Endothelial cell of umbilical vein (primary cell): ENCODE data around the gene ITGA7. TPM values are rescaled to one million over a fixed set of nuclear protein-coding genes. Genes with fewer than 3 reads are reported as not detected.

ENCODE experiments used
- BruUV-seq: library from RNA; stranded (reverse); fragments of 400-500 nt; replicated peaks from 2 replicates; lab custom pipeline; 2021; lab: Mats Ljungman, UMichigan
- CTCF ChIA-PET: fragments of 300-600, 350-600 bp; sonication (Branson Sonifier 250); formaldehyde crosslinking; loops from one replicate; lab custom pipeline; 2021; ENCODE audit warnings: antibody characterized with exemption, inconsistent platforms; lab: Charles Lee
- POLR2A ChIA-PET: fragments of 300-600, 350-600 bp; sonication (Branson Sonifier 250); formaldehyde crosslinking; loops from one replicate; lab custom pipeline; 2021; ENCODE audit warnings: antibody characterized with exemption, inconsistent platforms; lab: Charles Lee
- DNase-seq: peaks from one replicate; pipeline ENCODE4 v3.0.0-alpha.2; 2011; ENCODE audit warnings: low read depth, low spot score
- FAIRE-seq: peaks from 2 replicates; lab custom pipeline; 2011; peaks lifted over from hg19 to GRCh38; lab: Jason Lieb, UNC
- H2AFZ ChIP-seq: 2 replicates; pipeline ENCODE4 v1.6.0; 2012; ENCODE audit warnings: low read depth, low read length, control low read depth, inconsistent platforms
- H3K27ac ChIP-seq: 2 replicates; pipeline ENCODE4 v1.5.1; 2011; ENCODE audit warnings: low read depth, mild to moderate bottlenecking, control low read depth, low read length, moderate library complexity; ENCODE audit not compliant: insufficient read depth
- H3K27me3 ChIP-seq, 2 experiments: 2 replicates each; pipeline versions ENCODE4 v1.6.0 to v1.6.1; 2011; ENCODE audit warnings: low read length in 2 of 2, mixed read lengths in 1 of 2; ENCODE audit not compliant: control insufficient read depth in 2 of 2, insufficient read depth in 2 of 2
- H3K36me3 ChIP-seq, 2 experiments: 2 replicates in 1 of 2; 3 replicates in 1 of 2; pipeline ENCODE4 v1.5.1; 2011; ENCODE audit warnings: low read length in 2 of 2, mild to moderate bottlenecking in 1 of 2, moderate library complexity in 1 of 2; ENCODE audit not compliant: control insufficient read depth in 2 of 2, insufficient read depth in 2 of 2; ENCODE audit errors: extremely low read depth in 1 of 2
- H3K4me1 ChIP-seq: 3 replicates; pipeline ENCODE4 v1.5.1; 2011; ENCODE audit warnings: mild to moderate bottlenecking, low read length; ENCODE audit not compliant: control insufficient read depth, insufficient read depth; ENCODE audit errors: extremely low read depth
- H3K4me2 ChIP-seq: 2 replicates; pipeline ENCODE4 v1.6.1; 2011; ENCODE audit warnings: low read length, control low read depth, mixed read lengths; ENCODE audit not compliant: insufficient read depth
- H3K4me3 ChIP-seq, 3 experiments: fragments of 200-600 bp in 1 of 3; sonication (generic), shearing (Covaris generic) in 1 of 3; replicated peaks in 1 of 3; 2 replicates each; pipeline ENCODE4 v1.5.1; 2011 to 2016; ENCODE audit warnings: control low read depth in 3 of 3, low read length in 3 of 3, mild to moderate bottlenecking in 2 of 3, inconsistent platforms in 1 of 3, low read depth in 1 of 3, moderate library complexity in 1 of 3; ENCODE audit not compliant: insufficient read depth in 1 of 3
- H3K79me2 ChIP-seq: 2 replicates; pipeline ENCODE4 v1.6.0; 2012; ENCODE audit warnings: low read length, inconsistent platforms; ENCODE audit not compliant: control insufficient read depth, insufficient read depth
- H3K9ac ChIP-seq: replicated peaks from 2 replicates; pipeline ENCODE3; 2011; ENCODE audit warnings: low read length, control low read depth; ENCODE audit not compliant: insufficient read depth; ENCODE audit errors: extremely low read depth
- H3K9me1 ChIP-seq: replicated peaks from 3 replicates; pipeline ENCODE4 v1.6.0; 2011; ENCODE audit warnings: mild to moderate bottlenecking, low read length; ENCODE audit not compliant: control insufficient read depth, insufficient read depth; ENCODE audit errors: extremely low read depth
- H3K9me3 ChIP-seq: replicated peaks from 2 replicates; pipeline ENCODE4 v1.5.1; 2012; ENCODE audit warnings: low read length, inconsistent platforms; ENCODE audit not compliant: control insufficient read depth, insufficient read depth
- H4K20me1 ChIP-seq: replicated peaks from 2 replicates; pipeline ENCODE3; 2011; ENCODE audit warnings: mild to moderate bottlenecking, low read length; ENCODE audit not compliant: control insufficient read depth, insufficient read depth; ENCODE audit errors: extremely low read depth
- EZH2 ChIP-seq: IDR thresholded peaks from 2 replicates; pipeline ENCODE4 v1.6.1; 2012; ENCODE audit warnings: borderline replicate concordance, low read depth, mild to moderate bottlenecking, moderate library complexity, low read length, inconsistent platforms; ENCODE audit not compliant: severe bottlenecking
- FOS ChIP-seq: IDR thresholded peaks from 2 replicates; pipeline ENCODE4 v1.6.1; 2011; ENCODE audit warnings: mild to moderate bottlenecking, low read length, moderate library complexity, borderline replicate concordance; ENCODE audit not compliant: insufficient read depth
- GATA2 ChIP-seq: IDR thresholded peaks from 2 replicates; pipeline ENCODE4 v1.7.0; 2011; ENCODE audit warnings: low read depth, mild to moderate bottlenecking, moderate library complexity, mixed read lengths, low read length; ENCODE audit not compliant: insufficient read length, insufficient read depth
- JUN ChIP-seq: IDR thresholded peaks from 2 replicates; pipeline ENCODE4 v1.6.1; 2011; ENCODE audit warnings: borderline replicate concordance, low read depth; ENCODE audit not compliant: insufficient read length, insufficient read depth
- MYC ChIP-seq: IDR thresholded peaks from one replicate; pipeline ENCODE4 v1.6.1; 2011; ENCODE audit warnings: mild to moderate bottlenecking, low read depth, low read length
- POLR2A ChIP-seq: IDR thresholded peaks from 2 replicates; pipeline ENCODE4 v1.6.1; 2012; ENCODE audit warnings: low read depth, mild to moderate bottlenecking, control low read depth, low read length
- POLR2AphosphoS5 ChIP-seq: IDR thresholded peaks from 2 replicates; pipeline ENCODE4 v1.6.1; 2012; ENCODE audit warnings: low read depth, mild to moderate bottlenecking, control low read depth, low read length, moderate library complexity; ENCODE audit not compliant: insufficient read depth
- dilution Hi-C: fragments of 300-500 bp; cut with MboI; formaldehyde crosslinking; loops from one replicate; pipeline ENCODE4 v1.15.0; 2019; ENCODE audit warnings: low sequenced_read_pairs; ENCODE audit not compliant: extremely low pct_ligation_motif_present
- intact Hi-C: fragments of 100-400 bp; cut with micrococcal nuclease; formaldehyde crosslinking; loops from one replicate; pipeline ENCODE4 v1.10.0; 2022
- polyA plus RNA-seq, 4 experiments: library from polyadenylated mRNA; depleted of rRNA in 3 of 4; stranded (reverse) in 3 of 4; unstranded in 1 of 4; fragments of >200 nt; gene quantifications; 2 replicates each; pipeline versions ENCODE4 v1.2.1 to v1.2.3, GENCODE V29; 2011 to 2012; ENCODE audit warnings: missing spikeins in 1 of 4
- total RNA-seq: library from RNA; stranded (reverse); gene quantifications from 2 replicates; pipeline ENCODE4 v1.2.3, GENCODE V29; 2021
- TF ChIP-seq, protein P1 (sequence below), 2 donors: IDR thresholded peaks; 1 replicate in 1 of 2; 2 replicates in 1 of 2; pipeline ENCODE4 v1.5.1; 2011; ENCODE audit warnings: low read length in 2 of 2, mild to moderate bottlenecking in 2 of 2, moderate library complexity in 2 of 2, control low read depth in 1 of 2, inconsistent platforms in 1 of 2, low read depth in 1 of 2; ENCODE audit not compliant: insufficient read depth in 1 of 2; ENCODE audit errors: extremely low read depth in 1 of 2
- TF ChIP-seq, protein P2 (sequence below): IDR thresholded peaks from 2 replicates; pipeline ENCODE4 v1.6.1; 2011; ENCODE audit not compliant: insufficient read depth, insufficient read length

ITGA7 gene
- total and polyA plus RNA-seq, 2 donors (not counting 3 experiments of a cell fraction or from before 2014, with no cell fraction given), result 0.41 to 0.84 TPM

DNA sequence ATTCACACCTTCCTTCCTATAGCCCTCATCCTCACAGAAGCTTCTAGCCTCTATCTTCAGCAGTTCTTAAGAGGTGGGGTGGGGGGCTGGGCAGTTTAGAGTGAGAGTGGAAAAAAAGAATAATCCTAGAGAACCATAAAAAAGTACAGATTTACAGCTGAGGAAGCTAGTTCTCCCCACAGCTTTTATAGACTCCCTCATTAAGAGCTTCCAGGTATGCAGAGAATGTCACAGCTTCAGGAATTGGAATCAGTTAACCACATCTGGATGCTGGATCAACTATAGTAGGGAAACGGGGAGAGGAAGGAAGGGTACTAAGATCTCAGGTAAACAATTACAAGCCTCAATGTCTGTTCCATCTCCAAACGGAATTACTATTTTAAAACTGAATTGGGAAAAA, 47.5 kb upstream of the ITGA7 start:
- Histone ChIP-seq H3K4me3 (no peak overlapping the region), H3K9ac (no peak overlapping the region), H3K9me1 (no peaks in the 10 kb centered on the region), H3K4me2 (no peak overlapping the region), H3K4me1 (no peaks in the 10 kb centered on the region), H3K79me2 (no peaks in the 10 kb centered on the region), H3K9me3 (no peaks in the 10 kb centered on the region), H3K27me3 (no peaks in the 10 kb centered on the region), H3K36me3 (peaks cover 31% of the 10 kb centered on the region in 2 experiments), H3K27ac (no peak overlapping the region), H4K20me1 (no peaks in the 10 kb centered on the region), H2AFZ (no peak overlapping the region)
- ChIA-PET CTCF (interaction anchor here (0.7 to 1.1 kb wide), 2 partner anchors 11 to 175 kb away, joined by 3 to 4 read pairs; no protein-coding TSS in a partner anchor), POLR2A (no interaction called here)
- dilution Hi-C loops (loop anchor here (10.0 kb wide), 1 partner anchor 230 kb away; no protein-coding TSS in a partner anchor), intact Hi-C loops (no loop called here)
- TF ChIP-seq POLR2AphosphoS5 (no peak), GATA2 (no peak), JUN (no peak), EZH2 (no peak), FOS (no peak), POLR2A (no peak), MYC (no peak)
- TF ChIP-seq, protein P1, sequence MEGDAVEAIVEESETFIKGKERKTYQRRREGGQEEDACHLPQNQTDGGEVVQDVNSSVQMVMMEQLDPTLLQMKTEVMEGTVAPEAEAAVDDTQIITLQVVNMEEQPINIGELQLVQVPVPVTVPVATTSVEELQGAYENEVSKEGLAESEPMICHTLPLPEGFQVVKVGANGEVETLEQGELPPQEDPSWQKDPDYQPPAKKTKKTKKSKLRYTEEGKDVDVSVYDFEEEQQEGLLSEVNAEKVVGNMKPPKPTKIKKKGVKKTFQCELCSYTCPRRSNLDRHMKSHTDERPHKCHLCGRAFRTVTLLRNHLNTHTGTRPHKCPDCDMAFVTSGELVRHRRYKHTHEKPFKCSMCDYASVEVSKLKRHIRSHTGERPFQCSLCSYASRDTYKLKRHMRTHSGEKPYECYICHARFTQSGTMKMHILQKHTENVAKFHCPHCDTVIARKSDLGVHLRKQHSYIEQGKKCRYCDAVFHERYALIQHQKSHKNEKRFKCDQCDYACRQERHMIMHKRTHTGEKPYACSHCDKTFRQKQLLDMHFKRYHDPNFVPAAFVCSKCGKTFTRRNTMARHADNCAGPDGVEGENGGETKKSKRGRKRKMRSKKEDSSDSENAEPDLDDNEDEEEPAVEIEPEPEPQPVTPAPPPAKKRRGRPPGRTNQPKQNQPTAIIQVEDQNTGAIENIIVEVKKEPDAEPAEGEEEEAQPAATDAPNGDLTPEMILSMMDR (IDR thresholded peaks at IDR 0.05; ENCODE audit: extremely low read depth in 1 of 2, insufficient read depth in 1 of 2, low read depth in 1 of 2, low read length in 2 of 2), result no peak
- TF ChIP-seq, protein P2, sequence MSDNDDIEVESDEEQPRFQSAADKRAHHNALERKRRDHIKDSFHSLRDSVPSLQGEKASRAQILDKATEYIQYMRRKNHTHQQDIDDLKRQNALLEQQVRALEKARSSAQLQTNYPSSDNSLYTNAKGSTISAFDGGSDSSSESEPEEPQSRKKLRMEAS, result no peak
- no TSS peak for BruUV-seq
- no peak for DNase-seq
- no peak for FAIRE-seq
